ENCODE results near the gene TMEM72. TPM values are rescaled to one million over a fixed set of nuclear protein-coding genes. Genes with fewer than 3 reads are reported as not detected.

Gene TMEM72
- total RNA-seq, 1 experiment from 2014 or later: not detected

DNA sequence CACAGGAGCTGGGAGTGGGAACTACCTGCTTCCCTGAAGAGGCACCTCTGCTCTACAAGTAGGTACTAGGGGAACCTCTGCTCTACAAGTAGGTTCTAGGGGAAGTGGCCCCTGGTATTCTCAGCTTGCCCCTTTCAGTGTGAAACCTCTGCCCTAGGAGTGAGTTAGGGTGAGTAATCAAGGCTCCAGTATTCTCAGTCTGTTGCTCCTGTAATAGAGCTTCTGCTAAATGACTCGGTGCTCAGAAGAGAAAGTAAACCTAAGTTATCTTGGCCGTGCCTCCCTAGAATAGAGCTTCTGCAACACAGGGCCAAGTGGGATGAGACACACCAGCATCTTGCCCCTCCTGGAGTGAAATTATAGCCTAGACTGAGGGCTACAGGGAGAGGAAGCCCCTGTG, 35.1 kb downstream of the TMEM72 start (continued):
- TF ChIP-seq EZH2phosphoT487 (IDR thresholded peaks at IDR 0.05; ENCODE audit: borderline replicate concordance) (no peak), ZNF274 (IDR thresholded peaks at IDR 0.05; ENCODE audit: low read depth, low read length) (no peak), CBX3 (IDR thresholded peaks at IDR 0.05; ENCODE audit: low read depth) (no peak), TCF7L2 (IDR thresholded peaks at IDR 0.05; ENCODE audit: borderline replicate concordance, extremely low read depth, insufficient read depth, insufficient read length) (no peak), SP1 (IDR thresholded peaks at IDR 0.05; ENCODE audit: low read depth) (no peak)

DNA sequence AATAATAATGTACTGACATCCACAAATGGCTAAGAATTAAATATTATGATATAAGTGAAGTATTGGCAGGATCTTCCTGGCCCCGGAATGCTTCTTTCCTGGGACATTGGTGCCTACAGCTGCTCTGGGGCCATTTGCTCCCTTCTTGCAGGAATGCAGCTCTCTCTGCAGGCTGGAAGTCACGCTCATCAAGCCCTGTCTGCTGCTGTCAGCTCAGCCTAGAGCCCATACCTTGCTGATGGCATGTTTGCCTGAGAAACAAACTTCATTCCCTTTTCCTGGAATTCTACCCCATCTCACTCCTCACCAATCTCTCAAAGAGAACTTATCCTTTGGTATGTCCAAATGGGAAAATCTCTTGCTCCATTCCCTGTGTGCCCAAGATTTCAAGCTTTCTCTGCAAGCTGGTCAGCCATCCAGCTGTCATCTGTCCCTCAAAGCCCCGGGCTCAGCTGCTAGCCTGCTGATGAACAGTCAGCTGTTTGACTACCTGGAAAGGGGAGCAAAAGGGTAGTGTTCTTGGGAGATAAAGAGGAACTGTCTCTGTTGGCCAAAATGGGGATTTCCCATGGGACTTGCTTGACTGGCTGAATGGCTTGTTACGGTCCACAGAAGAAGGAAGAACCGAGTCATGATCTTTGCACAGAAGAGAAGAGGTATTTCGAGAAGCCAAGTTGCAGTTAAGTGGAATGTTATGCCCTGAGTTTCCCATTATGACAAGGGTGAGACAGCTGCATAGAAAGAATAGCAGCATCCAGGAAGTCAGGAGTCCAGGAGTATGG, 36.4 kb downstream of the TMEM72 start:
- no peak overlapping the region for H3K4me2 ChIP-seq (ENCODE audit: low read length)
- H3K36me3 ChIP-seq (ENCODE audit: control insufficient read depth in 1 of 2, insufficient read depth in 2 of 2, low read length in 2 of 2): no peaks in the 10 kb centered on the region
- no peaks in the 10 kb centered on the region for H3K9me2 ChIP-seq (ENCODE audit: insufficient read depth)
- no peak for ATAC-seq
- RAD21 ChIA-PET (ENCODE audit: low non-redundant PET in 1 of 2, low total read pairs in 2 of 2, uncharacterized antibody in 2 of 2, unreplicated experiment in 2 of 2): no interaction called here
- H3K27me3 ChIP-seq (ENCODE audit: insufficient read depth, low read length): no peaks in the 10 kb centered on the region
- no peak for DNase-seq (ENCODE audit: low read depth, low spot score)
- no peak overlapping the region for H2AFZ ChIP-seq (ENCODE audit: low read depth, low read length, poor library complexity, severe bottlenecking)
- intact Hi-C loops (cut with micrococcal nuclease): no loop called here
- H4K20me1 ChIP-seq (ENCODE audit: insufficient read depth): no peaks in the 10 kb centered on the region
- H3K27ac ChIP-seq (ENCODE audit: low read depth, low read length): no peak overlapping the region
- CTCF ChIA-PET: no interaction called here
- H3K9ac ChIP-seq (ENCODE audit: low read length): no peak overlapping the region
- TF ChIP-seq RAD21 (IDR thresholded peaks at IDR 0.05; ENCODE audit: low read depth): no peak
- TF ChIP-seq CBX3 (IDR thresholded peaks at IDR 0.05; ENCODE audit: low read depth): no peak
- TF ChIP-seq EZH2 (IDR thresholded peaks at IDR 0.05): no peak
- TF ChIP-seq ZFX (IDR thresholded peaks at IDR 0.05): no peak
- no peaks in the 10 kb centered on the region for H3K79me2 ChIP-seq (ENCODE audit: insufficient read depth, low read length)
- POLR2A ChIA-PET: interaction anchor here (0.7 kb wide), 1 partner anchor 37 kb away, joined by 3 read pairs; no protein-coding TSS in a partner anchor
- no TSS peak for BruUV-seq (replicated peaks)
- H3K9me3 ChIP-seq (ENCODE audit: control insufficient read depth in 1 of 2, insufficient read depth in 1 of 2, low read depth in 1 of 2, low read length in 2 of 2): peaks cover 0 to 13% of the 10 kb centered on the region in 2 experiments; a peak in 1 of 4 replicates
- H3K4me3 ChIP-seq (replicated peaks in 1 of 2; ENCODE audit: low read depth in 1 of 2, low read length in 2 of 2): no peak overlapping the region
- H3K4me1 ChIP-seq (ENCODE audit: control insufficient read depth in 1 of 2, insufficient read depth in 2 of 2, low read length in 2 of 2): no peaks in the 10 kb centered on the region

All from HCT116 (cell line).